NCI-H345 (cell line): Measurements from ENCODE around the gene NDC1.
A peak's percentile ranks its signal among the peaks of the same experiment; 100 is the strongest.
"Not testable (repeated sequence)": the region's sequence is repeated elsewhere in the genome, so short reads cannot be mapped to it uniquely, and the experiment has no call there.

Experiments
- DNase-seq: peaks from one replicate; lab custom pipeline; 2025; lab: John Stamatoyannopoulos, UW

NDC1 gene

DNA sequence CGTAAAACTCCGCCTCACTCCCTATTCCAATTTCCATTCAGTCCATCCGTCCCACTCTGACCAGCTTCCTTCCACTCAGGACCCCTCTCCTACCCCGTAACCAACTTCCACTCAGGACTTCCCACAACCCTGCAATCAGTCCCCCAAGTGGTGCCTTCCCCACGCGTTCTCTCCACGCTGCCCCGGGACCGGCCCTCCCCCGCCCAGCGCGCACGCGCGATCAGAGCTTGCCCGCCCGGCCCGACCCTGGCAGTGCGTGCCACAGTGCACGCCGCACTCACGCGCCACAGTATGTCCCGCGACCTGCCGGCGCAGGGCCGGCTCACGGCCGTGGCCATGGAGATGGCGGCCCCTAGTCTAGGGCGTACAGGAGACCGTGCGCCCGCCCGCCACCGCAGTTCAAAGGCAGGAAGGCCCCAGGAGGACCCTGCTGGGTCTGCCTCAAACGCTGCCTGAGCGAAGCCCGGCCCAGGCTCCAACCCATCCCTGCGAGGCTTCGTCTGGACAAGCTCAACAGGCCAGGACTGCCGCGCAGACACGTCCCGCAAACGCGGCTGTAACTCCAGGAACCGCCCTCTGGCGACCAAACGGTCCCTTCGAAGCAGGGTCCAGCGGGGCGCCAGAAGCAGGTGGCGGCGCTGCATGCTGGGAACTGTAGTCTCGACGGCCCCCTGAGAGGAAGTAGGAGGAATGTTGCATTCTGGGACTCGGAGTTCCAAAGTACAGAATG is at the start of gene NDC1:
TSS of gene NDC1 (minus strand) at position 373 of the 730 bp plus-strand sequence. CDS start at position 338, 35 bp downstream.
- DNase-seq: peak; percentile 97

DNA sequence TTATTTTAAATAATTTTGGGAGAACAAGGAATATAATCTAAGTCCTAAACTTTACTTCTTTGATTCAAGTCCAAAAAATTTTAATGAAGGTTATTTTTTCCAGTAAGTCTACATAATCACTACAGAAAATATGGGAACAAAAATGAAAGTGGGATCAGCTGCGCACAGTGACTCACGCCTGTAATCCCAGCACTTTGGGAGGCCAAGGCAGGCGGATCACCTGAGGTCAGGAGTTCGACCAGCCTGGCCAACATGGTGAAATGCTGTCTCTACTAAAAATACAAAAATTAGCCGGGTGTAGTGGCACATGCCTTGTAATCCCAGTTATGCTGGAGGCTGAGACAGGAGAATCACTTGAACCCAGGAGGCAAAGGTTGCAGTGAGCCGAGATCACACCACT is 45.5 kb upstream of the NDC1 start:
- DNase-seq: not testable (repeated sequence)

DNA sequence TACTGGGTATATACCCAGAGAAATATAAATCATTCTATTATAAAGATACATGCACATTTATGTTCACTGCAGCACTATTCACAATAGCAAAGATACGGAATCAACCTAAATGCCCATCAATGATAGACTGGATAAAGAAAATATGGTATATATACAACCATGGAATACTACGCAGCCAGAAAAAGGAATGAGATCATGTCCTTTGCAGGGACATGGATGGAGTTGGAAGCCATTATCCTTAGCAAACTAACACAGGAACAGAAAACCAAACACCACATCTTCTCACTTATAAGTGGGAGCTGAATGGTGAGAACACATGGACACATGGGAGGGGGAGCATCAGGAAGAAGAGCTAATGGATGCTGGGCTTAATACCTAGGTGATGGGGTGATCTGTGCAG is 43.8 kb upstream of the NDC1 start:
- DNase-seq: not testable (repeated sequence)

DNA sequence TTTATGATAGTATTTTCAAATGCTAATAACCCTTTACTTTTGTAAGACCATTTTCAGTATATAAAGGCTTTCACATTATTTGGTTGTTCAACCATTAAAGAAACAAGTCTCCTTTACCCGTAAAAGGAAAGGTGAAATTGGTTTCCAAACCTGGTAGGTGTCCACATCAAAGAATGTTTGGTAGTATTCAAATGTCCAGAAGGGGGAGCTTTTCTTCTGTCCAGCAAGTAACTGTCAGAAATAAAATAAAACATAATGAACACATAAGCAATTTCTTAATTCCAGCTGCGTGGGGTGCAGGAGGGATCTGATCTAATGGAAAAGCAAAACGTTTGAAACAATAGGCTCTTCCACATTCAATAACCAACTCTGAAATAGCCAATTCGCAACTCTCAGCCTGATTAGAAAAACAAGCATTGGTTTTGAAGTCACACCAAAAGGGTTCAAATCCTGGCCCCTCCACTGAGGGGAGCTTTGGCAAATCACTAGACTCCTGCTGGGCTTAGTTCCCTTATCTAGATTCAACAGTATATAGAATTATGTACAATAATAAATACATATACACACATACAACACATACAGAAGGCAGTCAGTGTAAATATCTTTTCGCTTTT is 40.5 kb upstream of the NDC1 start:
- peak; percentile 35 for DNase-seq

DNA sequence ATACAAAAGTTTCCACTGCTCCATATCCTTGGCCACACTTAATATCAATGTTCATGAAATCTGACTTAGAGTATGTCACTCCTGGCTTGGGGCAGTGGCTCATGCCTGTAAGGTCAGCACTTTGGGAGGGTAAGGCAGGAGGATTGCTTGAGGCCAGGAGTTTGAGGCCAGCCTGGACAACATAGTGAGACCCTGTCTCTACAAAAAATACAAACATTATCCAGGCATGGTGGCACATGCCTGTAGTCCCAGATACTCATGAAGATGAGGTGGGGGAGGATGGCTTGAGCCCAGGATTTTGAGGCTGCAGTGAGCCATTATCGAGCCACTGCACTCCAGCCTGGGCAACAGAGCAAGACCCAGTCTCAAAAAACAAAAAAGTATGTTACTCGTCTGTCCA is 37.1 kb upstream of the NDC1 start:
- DNase-seq: not testable (repeated sequence)

GRCh38 chr1:53871773-53872484 is 33.8 kb upstream of the NDC1 start:
- DNase-seq: no peak

GRCh38 chr1:53871221-53871620 is 33.1 kb upstream of the NDC1 start:
- no peak for DNase-seq

GRCh38 chr1:53869454-53870117 is 31.5 kb upstream of the NDC1 start:
- no peak for DNase-seq

DNA sequence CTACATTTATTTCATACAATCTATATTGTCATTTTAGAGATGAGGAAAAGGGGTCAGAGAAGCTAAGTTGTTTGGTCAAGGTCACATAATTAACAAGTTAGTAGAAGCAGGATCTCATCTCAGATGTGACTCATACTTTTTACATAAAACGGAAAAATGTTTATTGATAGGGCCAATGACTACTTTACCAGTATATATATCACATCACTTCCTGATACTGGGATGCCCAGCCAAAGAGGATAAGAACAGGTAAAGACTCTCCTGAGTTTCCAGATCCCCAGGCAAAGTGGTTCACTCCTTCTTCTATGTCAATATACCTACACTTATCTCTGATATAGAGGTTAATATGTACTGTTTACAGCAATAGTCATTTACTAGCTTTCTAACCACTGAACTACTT is 30.5 kb upstream of the NDC1 start:
- no peak for DNase-seq

- DNase-seq: no peak
Measured at GRCh38 chr1:53862507-53862906, 24.4 kb upstream of the NDC1 start.

DNA sequence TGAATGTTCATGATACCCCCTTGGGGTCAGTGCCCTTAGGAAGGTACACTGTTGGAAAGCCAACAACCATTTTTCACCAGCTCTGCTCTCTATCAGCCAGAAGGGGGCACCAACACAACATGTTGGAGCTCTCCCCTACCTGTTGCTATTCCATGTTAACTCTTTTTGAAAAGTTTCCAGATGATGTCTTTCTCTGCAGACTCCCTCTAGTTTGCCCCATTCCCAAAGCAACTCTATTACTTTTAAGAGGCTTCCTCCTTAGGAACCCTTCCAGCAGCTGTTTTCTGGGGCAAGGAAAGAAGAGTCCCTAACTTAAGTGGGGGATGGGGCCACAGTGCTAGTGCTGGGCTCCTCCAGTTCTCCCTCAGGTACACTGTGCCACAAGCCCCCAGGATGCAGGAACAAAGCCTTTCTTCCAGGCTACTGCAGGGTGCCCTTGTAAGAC is 22.9 kb upstream of the NDC1 start:
- DNase-seq: peak; percentile 35

GRCh38 chr1:53851571-53852285 is 13.6 kb upstream of the NDC1 start:
- no peak for DNase-seq

DNA sequence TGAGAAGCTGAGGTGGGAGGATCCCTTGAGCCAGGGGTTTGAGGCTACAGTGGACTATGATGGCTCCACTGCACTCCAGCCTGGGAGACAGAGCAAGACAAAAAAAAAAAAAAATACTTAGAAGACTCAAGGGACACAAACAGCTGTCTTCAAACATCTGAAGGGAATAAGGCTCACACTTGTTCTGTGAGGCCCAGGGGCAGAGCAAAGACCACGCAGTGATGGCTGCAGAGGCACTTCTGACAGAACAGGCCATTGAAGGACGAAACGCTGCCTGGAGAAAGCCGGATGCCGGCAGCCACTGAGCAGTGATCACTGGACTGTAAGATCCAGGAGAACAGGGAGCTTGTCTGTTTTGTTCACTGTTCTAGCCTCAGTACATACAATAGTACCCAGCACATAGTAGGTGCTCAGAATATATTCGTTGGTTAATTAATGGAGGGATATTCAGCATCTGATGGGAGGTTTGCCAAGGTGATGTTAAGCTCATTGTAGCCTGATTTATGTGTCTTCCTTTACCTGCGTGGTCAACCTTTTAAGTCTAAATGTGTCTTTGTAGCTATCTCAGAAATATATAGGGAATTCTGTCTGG is 12.1 kb upstream of the NDC1 start:
- DNase-seq: no peak

- DNase-seq: no peak
Measured at GRCh38 chr1:53847980-53848379, 9.9 kb upstream of the NDC1 start.

- DNase-seq: no peak
Measured at GRCh38 chr1:53842347-53842746, 4.3 kb upstream of the NDC1 start.

GRCh38 chr1:53838654-53838974 is 518 bp upstream of the NDC1 start:
- DNase-seq: no peak

DNA sequence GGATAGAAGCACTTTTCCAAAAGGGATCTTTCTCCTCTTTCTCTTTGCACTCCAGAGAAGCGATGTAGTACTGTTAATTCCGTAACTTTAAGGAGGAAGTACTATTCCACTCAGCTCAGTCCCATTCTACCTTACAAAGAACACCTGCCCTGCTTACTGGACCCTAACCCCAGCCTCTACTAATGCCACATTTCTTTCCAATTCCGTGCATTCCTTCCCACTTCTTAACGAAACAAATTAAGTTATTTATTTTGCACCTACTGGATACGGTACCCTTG is 511 bp downstream of the NDC1 start:
- DNase-seq: no peak

DNA sequence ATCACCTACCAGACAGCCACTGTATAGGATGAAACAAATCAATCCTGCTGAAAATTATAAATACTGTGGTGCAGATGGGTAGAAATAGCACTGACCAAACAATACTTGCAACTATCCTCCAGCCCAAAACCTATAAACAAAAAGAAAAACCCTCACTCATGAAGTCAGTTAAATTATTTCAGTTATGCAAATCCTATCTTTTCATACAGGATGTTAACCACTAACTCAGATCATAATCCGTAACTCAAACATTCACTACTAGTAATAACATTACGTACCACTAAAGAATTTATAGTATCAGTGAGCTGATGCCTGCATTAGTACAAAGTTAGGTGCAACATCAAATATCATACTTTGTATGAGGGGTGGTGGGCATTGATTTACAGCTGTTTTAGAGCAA is 2.6 kb downstream of the NDC1 start:
- DNase-seq: no peak

- DNase-seq: no peak
Measured at GRCh38 chr1:53834776-53835175, 3.3 kb downstream of the NDC1 start.

DNA sequence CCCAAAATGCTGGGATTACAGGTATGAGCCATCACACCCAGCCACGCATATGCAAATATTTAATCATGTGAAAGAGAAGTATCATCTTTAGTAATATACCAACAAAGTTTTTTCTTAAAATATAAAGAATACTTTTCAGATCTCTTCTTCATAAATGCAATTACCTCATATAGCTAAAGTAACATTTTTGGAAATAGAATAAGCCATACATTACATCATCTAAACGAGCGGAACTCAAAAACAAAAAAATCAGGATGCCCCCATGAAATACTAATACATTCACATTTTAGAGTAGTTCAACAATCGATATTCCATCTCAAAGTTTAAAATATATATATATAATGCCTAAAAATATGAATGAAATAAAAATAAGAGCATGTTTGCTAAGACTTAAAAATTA is 4.7 kb downstream of the NDC1 start:
- DNase-seq: no peak

- DNase-seq: no peak
Measured at GRCh38 chr1:53826367-53826766, 11.7 kb downstream of the NDC1 start.

- DNase-seq: no peak
Measured at GRCh38 chr1:53825306-53825705, 12.8 kb downstream of the NDC1 start.
